ACC112 (cell line): ENCODE data around the gene AMPD2.

Experiments used
- H2AFZ ChIP-seq: fragments of 200-600 bp; sonication (generic); one replicate; pipeline ENCODE4 v1.6.0; 2017; ENCODE audit warnings: antibody characterized with exemption, low read length; ENCODE audit not compliant: unreplicated experiment
- H3K27ac ChIP-seq: fragments of 200-600 bp; sonication (generic); 2 replicates; pipeline ENCODE4 v1.5.1; 2014; ENCODE audit warnings: low read depth, mild to moderate bottlenecking, antibody characterized with exemption, low read length, moderate library complexity
- H3K27me3 ChIP-seq: fragments of 200-600 bp; sonication (generic); 2 replicates; pipeline ENCODE4 v1.6.1; 2014; ENCODE audit warnings: mild to moderate bottlenecking, antibody characterized with exemption, low read length, moderate library complexity, mixed read lengths; ENCODE audit not compliant: insufficient read depth
- H3K36me3 ChIP-seq: fragments of 200-600 bp; sonication (generic); 2 replicates; pipeline ENCODE4 v1.6.1; 2016; ENCODE audit warnings: mild to moderate bottlenecking, antibody characterized with exemption, low read length, moderate library complexity, mixed read lengths; ENCODE audit not compliant: insufficient read depth
- H3K4me1 ChIP-seq: fragments of 200-600 bp; sonication (generic); one replicate; pipeline ENCODE4 v1.6.1; 2016; ENCODE audit warnings: low read length, mixed read lengths; ENCODE audit not compliant: insufficient read depth, unreplicated experiment, control insufficient read depth
- H3K4me3 ChIP-seq: fragments of 200-600 bp; sonication (generic); 2 replicates; pipeline ENCODE4 v1.5.1; 2014; ENCODE audit warnings: mild to moderate bottlenecking, low read depth, low read length
- H3K79me2 ChIP-seq: fragments of 200-600 bp; sonication (generic); one replicate; pipeline ENCODE4 v1.6.0; 2016; ENCODE audit warnings: low read length; ENCODE audit not compliant: control insufficient read depth, unreplicated experiment, insufficient read depth

AMPD2 gene

DNA sequence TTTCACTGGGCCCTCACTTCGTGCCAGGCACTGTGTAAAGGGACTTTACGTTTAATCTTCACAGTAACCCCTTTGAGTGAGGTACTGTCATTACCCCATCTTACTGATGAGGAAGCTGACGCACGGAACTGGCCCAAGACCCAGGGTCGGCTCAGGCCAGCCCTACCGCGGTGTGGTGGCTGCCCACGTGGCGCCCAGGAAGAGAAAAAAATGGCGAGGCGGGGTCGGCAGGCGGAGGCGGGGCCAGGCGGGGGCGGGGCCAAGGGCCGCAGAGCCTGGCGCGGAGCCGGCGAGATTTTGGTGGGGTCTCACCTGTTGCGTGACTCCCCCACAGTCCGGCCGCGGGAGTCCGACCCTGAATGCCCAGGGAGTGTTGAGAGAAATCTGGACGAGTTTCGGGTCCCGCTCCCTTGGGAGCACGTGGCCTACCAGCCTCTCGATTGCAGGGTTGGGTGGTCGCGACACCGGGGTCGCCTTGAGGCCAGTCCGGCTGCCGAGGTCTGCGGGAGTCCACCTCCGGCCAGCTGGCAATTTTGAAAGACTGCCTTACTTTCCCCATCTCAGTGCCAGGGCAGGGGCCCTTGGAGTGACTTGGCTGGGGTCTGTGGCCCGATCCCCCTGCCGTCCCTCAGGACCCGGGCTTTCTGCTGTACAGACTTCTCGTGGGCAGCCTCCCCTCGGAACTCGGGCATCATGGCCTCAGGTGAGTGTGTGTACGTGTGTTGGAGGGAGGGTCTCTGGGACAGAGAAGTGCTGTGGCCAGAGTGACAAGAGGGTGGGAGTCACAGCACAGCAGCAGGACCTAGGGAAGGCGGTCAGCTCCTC, at the start of gene AMPD2, which contains the start of gene GNAT2:
Gene AMPD2 (plus strand): TSS at position 262 of the 825 bp plus-strand sequence. CDS start 1,339 bp downstream, outside the sequence.
Gene GNAT2 (minus strand): TSS at position 41 of the 825 bp plus-strand sequence. CDS start 6,746 bp downstream, outside the sequence.
- Histone ChIP-seq H2AFZ (peak within 1 kb of the TSS; percentile 75), H3K27me3 (no peaks in the 10 kb centered on the region), H3K27ac (peak within 1 kb of the TSS; percentile 92), H3K79me2 (peaks cover 49% of the 10 kb centered on the region), H3K36me3 (no peaks in the 10 kb centered on the region), H3K4me3 (peak within 1 kb of the TSS; percentile 84), H3K4me1 (peaks cover 60% of the 10 kb centered on the region)

DNA sequence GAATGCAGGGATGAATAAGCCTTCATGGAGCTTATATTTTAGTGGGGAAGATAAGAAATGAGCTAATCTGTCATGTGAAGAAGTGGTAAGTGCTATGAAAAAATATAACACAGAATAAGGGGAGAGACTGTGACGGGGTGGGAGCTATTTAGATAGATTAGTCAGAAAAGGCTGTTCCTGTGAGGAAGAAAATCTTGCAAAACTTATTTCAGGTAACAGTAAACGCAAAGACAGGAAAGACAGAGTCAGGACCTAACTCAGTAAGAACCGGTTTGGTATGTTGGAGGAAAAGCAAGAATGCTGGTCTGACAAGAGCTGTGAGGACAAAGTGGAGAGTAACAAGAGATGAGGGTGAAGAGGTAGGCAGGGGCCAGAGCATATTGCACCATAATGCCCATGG, 49.2 kb upstream of the AMPD2 start:
- Histone ChIP-seq H3K4me1 (peaks cover 11% of the 10 kb centered on the region), H3K36me3 (no peaks in the 10 kb centered on the region), H3K27ac (no peak overlapping the region), H3K79me2 (peaks cover 82% of the 10 kb centered on the region), H3K4me3 (no peak overlapping the region), H2AFZ (no peak overlapping the region), H3K27me3 (no peaks in the 10 kb centered on the region)

DNA sequence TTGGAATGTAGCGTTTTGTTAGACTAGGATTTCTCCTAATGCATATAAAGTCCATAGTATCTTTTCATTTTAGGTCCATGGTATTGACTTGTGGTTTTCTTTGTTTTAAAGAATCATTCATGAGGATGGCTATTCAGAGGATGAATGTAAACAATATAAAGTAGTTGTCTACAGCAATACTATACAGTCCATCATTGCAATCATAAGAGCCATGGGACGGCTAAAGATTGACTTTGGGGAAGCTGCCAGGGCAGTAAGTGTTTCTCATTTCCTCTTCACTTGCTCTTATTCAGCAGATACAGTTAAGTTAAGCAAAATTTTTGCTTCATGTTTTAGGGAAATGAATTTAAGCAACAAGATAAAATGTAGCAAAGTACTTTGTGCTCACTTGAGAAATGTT, 45.9 kb upstream of the AMPD2 start:
- H3K36me3 ChIP-seq, result no peaks in the 10 kb centered on the region
- no peak overlapping the region for H3K27ac ChIP-seq
- H3K79me2 ChIP-seq, result peaks cover 52% of the 10 kb centered on the region

DNA sequence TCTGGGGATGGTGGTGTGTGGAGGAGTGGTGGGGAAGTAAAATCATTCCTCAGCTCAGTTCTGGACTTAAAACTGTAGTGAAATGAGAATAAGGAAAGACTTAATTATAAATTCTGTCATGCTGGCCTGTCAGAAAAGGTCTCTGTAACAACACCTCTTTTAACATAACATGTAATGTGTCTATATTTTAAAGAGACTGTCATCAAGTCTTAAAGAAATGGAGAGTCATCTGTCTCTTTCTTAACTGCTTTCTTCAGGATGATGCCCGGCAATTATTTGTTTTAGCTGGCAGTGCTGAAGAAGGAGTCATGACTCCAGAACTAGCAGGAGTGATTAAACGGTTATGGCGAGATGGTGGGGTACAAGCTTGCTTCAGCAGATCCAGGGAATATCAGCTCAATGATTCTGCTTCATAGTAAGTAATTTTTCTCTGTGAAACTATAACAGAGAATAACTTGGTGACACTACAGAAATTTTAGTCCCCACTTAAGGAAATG, 40.6 kb upstream of the AMPD2 start:
- H2AFZ ChIP-seq, result no peak overlapping the region
- peaks cover 19% of the 10 kb centered on the region for H3K36me3 ChIP-seq
- H3K4me1 ChIP-seq, result peaks cover 8% of the 10 kb centered on the region
- H3K79me2 ChIP-seq, result peaks cover 15% of the 10 kb centered on the region
- no peak overlapping the region for H3K4me3 ChIP-seq
- peak overlapping the region; percentile 22 for H3K27ac ChIP-seq
- no peaks in the 10 kb centered on the region for H3K27me3 ChIP-seq

More for the DNA sequence above, 45.9 kb upstream of the AMPD2 start:
- H3K4me3 ChIP-seq, result no peak overlapping the region
- no peaks in the 10 kb centered on the region for H3K27me3 ChIP-seq
- H3K4me1 ChIP-seq, result peaks cover 15% of the 10 kb centered on the region
- no peak overlapping the region for H2AFZ ChIP-seq

DNA sequence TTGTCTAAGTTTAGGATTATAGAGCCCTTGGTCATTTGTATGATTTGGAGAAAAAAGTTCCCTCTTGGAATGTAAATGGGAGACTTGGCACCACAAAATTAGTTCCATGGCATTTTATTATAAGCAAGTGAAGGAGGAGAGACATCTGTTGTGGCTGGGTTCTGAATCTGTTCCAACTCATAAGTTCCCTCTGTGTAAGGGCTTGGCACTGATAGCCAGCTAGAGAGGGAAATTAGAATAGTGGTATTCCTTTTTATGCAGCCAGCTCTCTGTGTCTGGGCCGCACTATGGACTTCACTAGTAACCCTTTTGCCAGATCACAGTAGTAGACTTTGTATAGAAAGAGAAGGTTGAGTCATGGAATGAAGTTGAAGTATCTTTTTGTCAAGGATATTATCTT, 40.1 kb upstream of the AMPD2 start:
- peaks cover 14% of the 10 kb centered on the region for H3K79me2 ChIP-seq

DNA sequence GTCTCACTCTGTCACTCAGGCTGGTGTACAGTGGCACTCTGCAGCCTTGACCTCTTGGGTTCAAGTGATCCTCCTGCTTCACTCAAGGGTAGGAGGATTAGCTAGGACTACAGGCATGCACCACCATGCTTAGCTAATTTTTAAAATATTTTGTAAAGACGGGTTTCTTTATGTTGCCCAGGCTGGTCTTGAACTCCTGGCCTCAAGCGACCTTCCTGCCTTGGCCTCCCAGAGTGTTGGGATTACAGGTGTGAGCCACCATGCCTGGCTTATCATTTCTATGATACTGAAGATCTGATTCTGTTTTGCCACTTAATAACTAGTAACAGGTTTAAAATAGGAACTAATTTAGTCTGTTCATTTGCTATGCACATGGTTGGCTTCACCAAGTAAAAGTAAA, 37.6 kb upstream of the AMPD2 start:
- peaks cover 12% of the 10 kb centered on the region for H3K79me2 ChIP-seq
- H3K4me1 ChIP-seq, result peaks cover 8% of the 10 kb centered on the region
- no peak overlapping the region for H2AFZ ChIP-seq

More for the DNA sequence above, 40.1 kb upstream of the AMPD2 start:
- H3K27ac ChIP-seq, result no peak overlapping the region
- no peak overlapping the region for H2AFZ ChIP-seq
- H3K4me3 ChIP-seq, result no peak overlapping the region
- H3K27me3 ChIP-seq, result no peaks in the 10 kb centered on the region
- peaks cover 21% of the 10 kb centered on the region for H3K36me3 ChIP-seq
- H3K4me1 ChIP-seq, result peaks cover 8% of the 10 kb centered on the region

DNA sequence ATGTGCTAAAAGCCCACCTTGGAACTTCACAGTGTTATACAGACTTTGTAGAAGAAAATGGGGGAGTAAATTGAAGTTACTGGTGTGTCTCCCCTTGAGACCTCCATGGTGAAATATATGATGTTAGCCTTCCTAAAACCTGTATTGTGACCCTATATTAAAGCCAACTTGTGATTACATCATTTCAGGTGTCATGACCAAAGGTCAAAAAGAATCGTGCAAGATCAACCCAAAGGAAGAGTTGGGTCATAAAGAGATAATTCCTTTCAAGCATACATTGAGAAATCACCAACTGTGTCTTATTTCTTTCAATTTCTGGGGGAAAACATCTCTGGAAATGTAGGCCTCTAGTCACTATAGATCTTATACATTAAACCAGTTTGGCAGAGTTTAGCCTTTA, 34.9 kb upstream of the AMPD2 start:
- Histone ChIP-seq H3K27ac (no peak overlapping the region), H3K4me3 (no peak overlapping the region), H3K27me3 (no peaks in the 10 kb centered on the region), H3K36me3 (peaks cover 39% of the 10 kb centered on the region), H3K4me1 (peaks cover 3% of the 10 kb centered on the region), H2AFZ (no peak overlapping the region), H3K79me2 (peaks cover 3% of the 10 kb centered on the region)

More for the DNA sequence above, 37.6 kb upstream of the AMPD2 start:
- Histone ChIP-seq H3K36me3 (peaks cover 38% of the 10 kb centered on the region), H3K27me3 (no peaks in the 10 kb centered on the region), H3K27ac (no peak overlapping the region), H3K4me3 (no peak overlapping the region)

DNA sequence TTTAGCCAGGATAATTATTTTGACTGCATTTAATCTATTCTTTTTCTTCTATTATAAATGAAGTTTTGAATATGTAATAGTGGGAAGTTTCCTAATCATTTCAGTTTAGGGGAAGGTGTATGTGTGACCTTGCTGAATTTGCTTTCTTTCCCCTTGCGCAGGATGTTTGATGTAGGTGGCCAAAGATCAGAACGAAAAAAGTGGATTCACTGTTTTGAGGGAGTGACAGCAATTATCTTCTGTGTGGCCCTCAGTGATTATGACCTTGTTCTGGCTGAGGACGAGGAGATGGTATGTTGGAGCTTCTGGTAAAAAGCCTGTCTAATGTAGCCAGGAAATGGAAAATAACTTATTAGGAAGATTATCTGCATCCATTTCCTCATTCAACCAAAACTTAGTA, 33.6 kb upstream of the AMPD2 start:
- peaks cover 32% of the 10 kb centered on the region for H3K36me3 ChIP-seq

DNA sequence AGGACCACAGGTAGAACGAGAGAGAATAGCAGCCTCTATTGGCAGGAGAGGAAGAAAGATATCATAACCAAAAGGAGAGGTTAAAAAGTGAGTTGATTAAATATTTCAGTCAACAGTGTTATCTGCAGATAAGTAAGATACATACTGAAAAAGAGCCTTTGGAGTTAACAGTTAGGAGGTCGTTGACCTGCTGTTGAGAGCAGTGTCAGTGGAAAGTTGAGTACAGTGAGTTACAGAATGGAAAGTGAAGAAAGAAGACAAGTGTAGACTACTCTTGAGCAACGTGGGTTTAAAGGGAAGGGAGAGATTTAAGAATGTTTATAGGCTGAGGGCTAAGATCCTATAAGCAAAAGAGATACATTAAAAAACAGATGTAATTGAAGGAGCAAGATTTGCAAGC, 30.5 kb upstream of the AMPD2 start:
- Histone ChIP-seq H3K36me3 (peaks cover 25% of the 10 kb centered on the region), H3K79me2 (no peaks in the 10 kb centered on the region), H3K4me3 (no peak overlapping the region), H2AFZ (no peak overlapping the region), H3K4me1 (no peaks in the 10 kb centered on the region), H3K27me3 (no peaks in the 10 kb centered on the region), H3K27ac (no peak overlapping the region)

More for the DNA sequence above, 33.6 kb upstream of the AMPD2 start:
- Histone ChIP-seq H2AFZ (no peak overlapping the region), H3K27me3 (no peaks in the 10 kb centered on the region), H3K4me3 (no peak overlapping the region), H3K27ac (no peak overlapping the region), H3K4me1 (no peaks in the 10 kb centered on the region), H3K79me2 (no peaks in the 10 kb centered on the region)

DNA sequence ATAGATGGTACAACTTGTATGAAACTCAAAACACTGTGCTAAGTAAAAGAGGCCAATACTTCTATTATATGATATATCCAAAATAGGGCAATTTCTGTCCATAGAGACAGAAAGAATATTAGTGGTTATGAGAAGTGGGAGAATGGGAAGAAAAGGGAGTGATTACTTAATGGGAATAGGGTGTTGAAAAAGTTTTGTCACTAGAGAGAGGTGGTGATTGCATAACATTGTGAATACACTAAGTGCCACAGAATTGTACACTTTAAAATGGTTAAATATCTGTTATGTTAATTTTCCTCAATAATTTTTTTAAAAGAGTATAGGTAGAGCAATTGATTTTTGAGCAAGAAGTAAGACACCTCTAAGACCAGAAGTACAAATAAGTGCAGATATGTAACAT, 30.0 kb upstream of the AMPD2 start:
- peaks cover under 1% of the 10 kb centered on the region for H3K4me1 ChIP-seq
- H3K4me3 ChIP-seq, result no peak overlapping the region
- H3K27ac ChIP-seq, result no peak overlapping the region
- H3K79me2 ChIP-seq, result no peaks in the 10 kb centered on the region
- no peaks in the 10 kb centered on the region for H3K27me3 ChIP-seq
- H3K36me3 ChIP-seq, result peaks cover 24% of the 10 kb centered on the region
- H2AFZ ChIP-seq, result no peak overlapping the region

DNA sequence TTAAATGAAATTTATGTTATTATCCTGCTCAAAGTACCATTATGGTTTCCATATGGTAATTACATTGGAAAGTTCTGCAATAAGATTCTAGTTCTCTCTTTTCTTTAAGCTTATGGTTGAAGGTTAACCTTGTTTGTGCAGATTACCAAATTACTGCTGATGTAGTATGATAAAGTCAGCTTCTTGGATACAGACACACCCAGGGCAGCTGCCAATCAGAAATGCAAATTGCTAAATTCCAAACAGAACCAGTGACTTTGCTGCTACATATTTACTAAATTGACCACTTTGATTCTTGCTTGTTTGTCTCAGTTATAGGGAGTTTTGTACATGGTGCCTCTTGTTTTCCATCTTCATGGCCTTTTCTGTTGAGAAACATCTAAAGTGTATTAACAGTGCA, 26.7 kb upstream of the AMPD2 start:
- Histone ChIP-seq H2AFZ (no peak overlapping the region), H3K4me1 (peaks cover 16% of the 10 kb centered on the region), H3K27me3 (no peaks in the 10 kb centered on the region), H3K4me3 (no peak overlapping the region), H3K79me2 (no peaks in the 10 kb centered on the region), H3K36me3 (peaks cover 10% of the 10 kb centered on the region), H3K27ac (no peak overlapping the region)
